Measurements from ENCODE around the gene EIPR1.

The EIPR1 gene

GRCh38 chr2:3377612-3378432 is at the start of gene EIPR1:
Gene EIPR1, minus strand, starts transcription at chr2:3377818. Its CDS starts 129 bp downstream, at chr2:3377689.
- DNase-seq (ENCODE audit: low read depth in 3 of 3): peak; percentile 85 to 92 (median 91)

- no peak for DNase-seq (ENCODE audit: low read depth in 3 of 3)
Measured at GRCh38 chr2:3427272-3427671, 49.7 kb upstream of the EIPR1 start.

- DNase-seq (ENCODE audit: low read depth in 3 of 3): no peak
Measured at GRCh38 chr2:3426615-3427014, 49.0 kb upstream of the EIPR1 start.

- no peak for DNase-seq (ENCODE audit: low read depth in 3 of 3)
Measured at GRCh38 chr2:3424171-3424795, 46.7 kb upstream of the EIPR1 start.

GRCh38 chr2:3423492-3424170 is 46.0 kb upstream of the EIPR1 start:
- peak; percentile 45 to 63 (median 59) for DNase-seq (ENCODE audit: low read depth in 3 of 3)

GRCh38 chr2:3422161-3422779 is 44.7 kb upstream of the EIPR1 start:
- no peak for DNase-seq (ENCODE audit: low read depth in 3 of 3)

- no peak for DNase-seq (ENCODE audit: low read depth in 3 of 3)
Measured at GRCh38 chr2:3421580-3421979, 44.0 kb upstream of the EIPR1 start.

GRCh38 chr2:3420769-3421397 is 43.3 kb upstream of the EIPR1 start:
- no peak for DNase-seq (ENCODE audit: low read depth in 3 of 3)

- no peak for DNase-seq (ENCODE audit: low read depth in 3 of 3)
Measured at GRCh38 chr2:3420076-3420768, 42.6 kb upstream of the EIPR1 start.

- DNase-seq (ENCODE audit: low read depth in 3 of 3): no peak
Measured at GRCh38 chr2:3418766-3419404, 41.3 kb upstream of the EIPR1 start.

- DNase-seq (ENCODE audit: low read depth in 3 of 3): no peak
Measured at GRCh38 chr2:3414133-3414860, 36.7 kb upstream of the EIPR1 start.

GRCh38 chr2:3413697-3414096 is 36.1 kb upstream of the EIPR1 start:
- DNase-seq (ENCODE audit: low read depth in 3 of 3): no peak

GRCh38 chr2:3411103-3411502 is 33.5 kb upstream of the EIPR1 start:
- no peak for DNase-seq (ENCODE audit: low read depth in 3 of 3)

GRCh38 chr2:3409627-3410170 is 32.1 kb upstream of the EIPR1 start:
- DNase-seq (ENCODE audit: low read depth in 3 of 3): no peak

- DNase-seq (ENCODE audit: low read depth in 3 of 3): no peak
Measured at GRCh38 chr2:3408781-3409180, 31.2 kb upstream of the EIPR1 start.

- no peak for DNase-seq (ENCODE audit: low read depth in 3 of 3)
Measured at GRCh38 chr2:3406501-3406900, 28.9 kb upstream of the EIPR1 start.

- DNase-seq (ENCODE audit: low read depth in 3 of 3): no peak
Measured at GRCh38 chr2:3405876-3406275, 28.3 kb upstream of the EIPR1 start.

- DNase-seq (ENCODE audit: low read depth in 3 of 3): no peak
Measured at GRCh38 chr2:3405307-3405706, 27.7 kb upstream of the EIPR1 start.

GRCh38 chr2:3404349-3404894 is 26.8 kb upstream of the EIPR1 start:
- no peak for DNase-seq (ENCODE audit: low read depth in 3 of 3)
